Activated CD8-positive, alpha-beta memory T cell treated with anti-CD3 and anti-CD28 coated beads for 36 hours (primary cell): Measurements from ENCODE around the gene RMDN2. TPM values are rescaled to one million over a fixed set of nuclear protein-coding genes. Genes with fewer than 3 reads are reported as not detected.
"Not testable (repeated sequence)": the region's sequence is repeated elsewhere in the genome, so short reads cannot be mapped to it uniquely, and the experiment has no call there.

Source experiments
- CTCF ChIA-PET: fragments of 350-600 bp; sonication (Branson Sonifier 250); formaldehyde crosslinking; loops from one replicate; lab custom pipeline; 2021; ENCODE audit warnings: antibody characterized with exemption; lab: Charles Lee
- POLR2A ChIA-PET: fragments of 350-600 bp; sonication (Branson Sonifier 250); formaldehyde crosslinking; loops from one replicate; lab custom pipeline; 2021; ENCODE audit warnings: antibody characterized with exemption; lab: Charles Lee
- total RNA-seq, 2 experiments: library from RNA; stranded (reverse); gene quantifications; one replicate each; pipeline ENCODE4 v1.2.3, GENCODE V29; 2021

RMDN2 gene
- total RNA-seq, 2 experiments from 2014 or later, result 3.7 to 3.9 TPM

DNA sequence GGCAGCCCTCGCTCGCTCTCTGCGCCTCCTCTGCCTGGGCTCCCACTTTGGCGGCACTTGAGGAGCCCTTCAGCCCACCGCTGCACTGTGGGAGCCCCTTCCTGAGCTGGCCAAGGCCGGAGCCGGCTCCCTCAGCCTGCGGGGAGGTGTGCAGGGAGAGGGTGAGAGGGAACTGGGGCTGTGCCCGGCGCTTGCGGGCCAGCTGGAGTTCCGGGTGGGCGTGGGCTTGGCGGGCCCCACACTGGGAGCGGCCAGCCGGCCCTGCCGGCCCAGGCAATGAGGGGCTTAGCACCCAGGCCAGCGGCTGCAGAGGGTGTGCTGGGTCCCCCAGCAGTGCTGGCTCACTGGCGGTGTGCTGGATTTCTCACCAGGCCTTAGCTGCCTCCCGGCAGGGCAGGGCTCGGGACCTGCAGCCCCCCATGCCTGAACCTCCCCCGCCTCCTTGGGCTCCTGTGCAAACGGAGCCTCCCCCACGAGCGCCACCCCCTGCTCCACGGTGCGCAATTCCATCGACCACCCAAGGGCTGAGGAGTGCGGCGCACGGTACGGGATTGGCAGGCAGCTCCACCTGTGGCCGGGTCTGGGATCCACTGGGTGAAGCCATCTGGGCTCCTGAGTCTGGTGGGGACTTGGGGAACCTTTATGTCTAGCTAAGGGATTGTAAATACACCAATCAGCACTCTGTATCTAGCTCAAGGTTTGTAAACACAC lies 95.4 kb downstream of the RMDN2 start:
- POLR2A ChIA-PET, CTCF ChIA-PET: not testable (repeated sequence)

DNA sequence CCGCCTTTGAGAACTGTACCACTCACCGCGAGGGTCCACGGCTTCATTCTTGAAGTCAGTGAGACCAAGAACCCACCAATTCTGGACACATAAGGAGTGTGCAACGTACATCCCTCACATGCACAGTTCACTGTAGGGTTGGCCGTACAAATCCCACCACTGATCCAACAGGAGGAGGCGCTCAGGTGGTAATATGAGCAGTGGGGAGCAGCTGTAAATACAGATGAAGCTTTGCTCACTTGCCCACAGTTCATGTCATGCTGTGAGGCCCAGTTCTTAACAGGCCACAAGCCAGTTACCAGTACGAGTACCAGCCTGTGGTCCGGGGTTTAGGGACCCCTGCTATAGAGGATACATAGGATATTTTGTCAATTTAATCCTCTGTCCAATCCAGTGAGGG lies 96.5 kb downstream of the RMDN2 start:
- POLR2A ChIA-PET, result no interaction called here
- CTCF ChIA-PET, result no interaction called here

DNA sequence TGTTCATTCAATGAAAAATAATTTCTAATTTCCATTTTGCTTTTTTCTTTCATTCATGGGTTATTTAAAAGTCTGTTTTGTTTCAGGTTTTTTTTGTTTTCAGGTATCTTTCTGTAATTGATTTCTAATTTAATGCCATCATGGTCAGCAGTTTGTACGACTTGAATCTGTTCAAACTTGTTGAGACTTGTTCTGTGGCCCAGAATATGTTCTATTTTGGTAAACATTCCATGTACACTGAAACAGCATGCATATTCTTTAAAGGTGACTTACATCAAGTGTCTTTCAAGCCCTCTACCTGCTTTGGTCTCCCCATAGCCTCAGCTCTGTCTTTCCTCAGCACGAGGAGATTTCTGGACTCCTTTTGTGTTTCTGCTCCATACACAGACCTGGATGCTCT lies 101.8 kb downstream of the RMDN2 start:
- CTCF ChIA-PET, result no interaction called here
- POLR2A ChIA-PET, result no interaction called here

DNA sequence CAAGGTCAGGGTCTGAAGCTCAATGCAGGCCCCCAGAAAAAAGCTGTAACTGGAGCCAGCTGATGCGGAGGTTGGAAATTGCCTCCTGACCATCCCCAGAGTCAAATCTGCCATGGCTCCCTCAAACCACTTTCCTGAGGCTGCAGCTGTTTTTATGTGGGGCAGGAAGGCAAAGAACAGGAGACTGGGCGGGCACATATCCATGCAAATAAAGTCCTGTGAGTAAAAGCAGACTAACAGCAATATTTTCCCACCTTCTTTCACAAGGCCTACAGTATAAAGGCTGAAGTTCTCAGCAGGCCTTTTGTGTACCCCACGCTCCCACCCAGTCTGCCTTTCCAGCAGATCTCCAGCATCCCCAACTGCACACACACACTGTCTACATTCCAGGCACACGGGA lies 103.7 kb downstream of the RMDN2 start:
- CTCF ChIA-PET, result no interaction called here
- POLR2A ChIA-PET, result no interaction called here

DNA sequence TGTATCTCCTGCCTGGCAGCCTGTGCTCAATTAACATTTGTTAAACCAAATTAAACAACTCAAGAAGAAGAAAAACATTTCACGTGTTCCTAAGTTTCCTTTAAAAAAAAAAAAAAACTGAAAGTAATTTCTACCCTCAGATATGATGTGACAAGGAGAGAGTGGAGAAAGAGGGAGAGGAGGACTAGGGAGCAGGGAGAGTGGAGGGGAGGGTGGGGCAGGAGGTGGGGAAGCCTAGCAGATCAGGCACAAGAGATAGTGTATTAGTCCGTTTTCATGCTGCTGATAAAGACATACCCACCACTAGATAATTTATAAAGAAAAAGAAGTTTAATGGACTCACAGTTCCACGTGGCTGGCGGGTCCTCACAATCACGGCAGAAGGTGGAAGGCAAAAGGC lies 104.4 kb downstream of the RMDN2 start:
- ChIA-PET CTCF (no interaction called here), POLR2A (no interaction called here)

DNA sequence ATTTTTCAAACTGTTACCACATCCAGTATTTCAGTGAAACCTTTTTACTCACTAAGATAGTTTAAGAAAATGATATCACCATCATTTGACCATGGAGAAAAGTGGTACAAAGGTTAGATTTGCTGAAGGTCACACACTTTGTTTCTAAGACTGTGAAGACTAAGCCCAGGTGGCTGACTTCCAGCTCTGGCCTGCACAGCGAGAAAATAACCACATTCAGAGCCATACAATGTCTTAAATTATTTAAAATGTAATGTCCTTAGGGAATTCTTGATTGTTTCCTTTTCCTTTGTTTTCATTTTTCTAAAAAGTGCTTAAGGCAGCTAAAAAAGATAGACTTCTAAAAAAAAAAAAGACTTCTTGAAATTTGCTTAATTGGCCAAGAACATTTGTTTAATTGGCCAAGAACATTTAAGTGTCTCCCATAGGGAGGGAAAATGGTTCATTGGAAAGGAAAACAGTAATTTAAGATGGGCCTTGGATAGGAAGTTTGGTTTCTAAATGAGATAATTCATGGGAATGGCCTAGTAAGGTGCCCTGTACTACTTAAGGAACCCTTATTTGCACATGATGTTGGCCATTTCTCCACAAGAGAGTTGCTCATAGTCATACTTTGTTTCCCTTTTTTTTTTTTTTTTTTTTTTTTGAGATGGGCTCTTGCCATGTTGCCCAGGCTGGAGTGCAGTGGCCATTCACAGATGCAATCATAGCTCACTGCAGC lies 105.7 kb downstream of the RMDN2 start:
- POLR2A ChIA-PET, result no interaction called here
- CTCF ChIA-PET, result interaction anchor here (0.7 kb wide), 1 partner anchor 633 kb away, joined by 3 read pairs; no protein-coding TSS in a partner anchor

DNA sequence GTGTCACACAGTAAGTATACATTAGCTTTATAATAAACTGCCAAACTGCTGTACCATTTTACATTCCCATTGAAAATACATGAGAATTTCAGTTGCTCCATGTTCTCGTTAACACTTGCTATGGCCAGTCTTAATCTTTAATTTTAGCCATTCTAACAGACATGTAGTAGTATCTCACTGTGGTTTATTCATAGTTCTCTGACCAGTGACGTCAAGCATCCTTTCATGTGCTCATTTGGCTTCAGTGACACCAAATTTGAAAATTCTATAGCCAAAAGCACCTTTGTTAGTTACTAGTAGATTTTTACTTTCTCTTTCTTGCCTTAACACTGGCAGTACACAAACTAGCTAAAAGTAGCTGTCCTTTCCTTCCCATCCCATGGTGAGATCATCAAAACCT lies 107.9 kb downstream of the RMDN2 start:
- ChIA-PET POLR2A (no interaction called here), CTCF (no interaction called here)

DNA sequence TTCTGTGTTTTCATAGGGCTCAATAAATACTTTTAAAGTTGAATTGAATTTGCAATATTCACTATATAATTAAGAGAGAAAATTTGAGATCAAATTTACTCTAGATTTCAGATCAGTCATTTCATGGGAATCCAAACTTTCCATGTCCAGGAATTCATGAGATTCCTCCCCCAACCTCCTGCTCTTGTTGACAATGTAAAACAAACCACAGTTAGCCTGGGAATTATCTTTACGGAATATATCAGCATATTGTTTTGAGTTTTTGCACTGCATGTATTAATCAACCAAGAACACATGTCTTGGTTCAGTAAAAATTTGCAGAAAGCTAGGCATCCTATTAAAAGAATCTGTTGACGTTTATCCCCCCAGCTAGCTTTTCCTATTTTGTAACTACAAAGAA lies 108.6 kb downstream of the RMDN2 start:
- POLR2A ChIA-PET, result no interaction called here
- CTCF ChIA-PET, result no interaction called here

DNA sequence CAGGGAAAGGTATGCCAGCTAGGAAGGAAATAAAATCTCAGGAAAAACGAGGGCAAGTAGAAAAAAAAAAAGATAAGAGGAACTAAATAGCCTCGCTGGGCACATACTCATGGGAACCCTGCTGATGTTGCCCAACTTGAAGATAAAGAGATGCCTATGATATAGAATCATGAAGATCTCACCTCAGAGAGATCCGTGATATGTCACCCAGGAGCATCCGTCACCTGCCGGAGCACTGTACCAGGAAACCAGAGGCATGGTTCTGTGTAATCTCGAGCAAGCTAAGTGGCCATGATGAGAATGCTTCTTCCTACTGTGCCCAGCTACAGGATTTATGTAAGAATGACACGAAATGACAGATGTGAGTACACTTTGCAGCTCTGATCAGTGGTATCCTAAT lies 110.9 kb downstream of the RMDN2 start:
- ChIA-PET CTCF (no interaction called here), POLR2A (no interaction called here)

GRCh38 chr2:38037325-38037724 lies 112.2 kb downstream of the RMDN2 start:
- POLR2A ChIA-PET, result interaction anchor here (1.1 kb wide), 1 partner anchor 40 kb away, joined by 7 read pairs; no protein-coding TSS in a partner anchor
- CTCF ChIA-PET, result interaction anchor here (2.4 kb wide), 1 partner anchor 40 kb away, joined by 6 read pairs; no protein-coding TSS in a partner anchor

DNA sequence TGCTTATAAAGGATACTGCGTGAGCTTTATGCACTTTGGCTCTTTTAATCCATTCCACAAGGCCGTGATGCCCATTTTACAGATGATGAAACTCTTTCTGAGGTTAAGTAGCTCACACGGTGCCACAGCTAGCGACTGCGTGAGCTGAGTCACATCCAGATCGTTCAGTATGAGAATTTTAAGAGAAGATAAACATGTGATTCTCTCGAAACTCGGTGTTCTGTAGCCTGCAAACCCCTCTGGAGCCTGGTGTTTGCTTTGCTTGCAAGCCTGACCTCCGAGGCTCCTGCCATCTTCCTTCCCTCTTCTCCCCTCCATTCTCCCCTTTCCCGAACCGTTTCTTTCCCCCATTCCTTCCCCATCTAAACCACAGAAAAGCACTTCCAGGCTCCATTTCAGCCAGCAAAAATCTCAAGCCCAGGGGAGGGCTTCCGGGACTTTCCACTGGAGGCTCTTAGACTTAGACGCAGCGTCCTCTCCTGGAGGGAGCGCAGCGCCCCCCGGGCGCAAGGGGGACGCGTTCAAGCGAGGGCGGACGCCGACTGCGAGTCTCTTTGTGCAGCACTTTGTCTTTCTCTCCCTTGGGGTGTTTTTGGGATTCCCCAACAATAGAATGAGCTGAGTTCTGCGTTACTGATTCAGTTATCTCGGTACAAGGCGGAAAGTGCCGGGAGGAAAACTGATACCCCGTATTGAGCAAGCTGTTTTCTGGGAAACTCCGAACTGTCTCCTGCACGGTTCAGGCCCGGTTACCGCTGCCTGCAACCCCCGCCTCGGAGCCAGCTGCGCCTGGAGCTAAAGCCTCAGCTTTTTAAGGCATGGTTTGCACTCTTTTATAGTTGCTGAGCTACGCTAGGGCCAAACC lies 112.9 kb downstream of the RMDN2 start:
- CTCF ChIA-PET, result interaction anchor here (2.4 kb wide), 1 partner anchor 39 kb away, joined by 6 read pairs; no protein-coding TSS in a partner anchor
- POLR2A ChIA-PET, result interaction anchor here (1.1 kb wide), 1 partner anchor 39 kb away, joined by 7 read pairs; no protein-coding TSS in a partner anchor

GRCh38 chr2:38038682-38039081 lies 113.6 kb downstream of the RMDN2 start:
- CTCF ChIA-PET, result interaction anchor here (2.4 kb wide), 1 partner anchor 38 kb away, joined by 6 read pairs; no protein-coding TSS in a partner anchor
- POLR2A ChIA-PET, result no interaction called here

- ChIA-PET CTCF (no interaction called here), POLR2A (no interaction called here)
These were observed 114.2 kb downstream of the RMDN2 start for GRCh38 chr2:38039121-38039910.

DNA sequence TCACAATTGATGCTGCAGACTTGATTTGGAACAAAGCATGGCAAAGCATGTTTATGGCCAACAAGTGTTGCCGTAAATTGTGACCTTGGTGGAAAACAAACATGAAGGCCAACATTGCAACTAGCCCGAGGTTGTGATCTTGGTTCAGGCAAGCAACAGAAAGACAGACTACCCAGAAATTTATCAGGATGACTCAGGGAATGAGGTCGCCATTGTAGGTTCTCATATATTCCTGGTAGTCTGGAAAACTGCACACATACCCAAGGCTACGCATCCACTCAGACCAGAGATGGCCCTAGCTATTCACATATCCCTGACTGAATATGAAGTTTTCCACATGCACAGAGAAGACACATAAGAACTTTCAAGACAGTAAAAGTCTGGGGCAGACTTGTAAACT lies 120.7 kb downstream of the RMDN2 start:
- ChIA-PET CTCF (no interaction called here), POLR2A (no interaction called here)

- CTCF ChIA-PET, result no interaction called here
- POLR2A ChIA-PET, result no interaction called here
These were observed 131.1 kb downstream of the RMDN2 start for GRCh38 chr2:38056216-38056615.

DNA sequence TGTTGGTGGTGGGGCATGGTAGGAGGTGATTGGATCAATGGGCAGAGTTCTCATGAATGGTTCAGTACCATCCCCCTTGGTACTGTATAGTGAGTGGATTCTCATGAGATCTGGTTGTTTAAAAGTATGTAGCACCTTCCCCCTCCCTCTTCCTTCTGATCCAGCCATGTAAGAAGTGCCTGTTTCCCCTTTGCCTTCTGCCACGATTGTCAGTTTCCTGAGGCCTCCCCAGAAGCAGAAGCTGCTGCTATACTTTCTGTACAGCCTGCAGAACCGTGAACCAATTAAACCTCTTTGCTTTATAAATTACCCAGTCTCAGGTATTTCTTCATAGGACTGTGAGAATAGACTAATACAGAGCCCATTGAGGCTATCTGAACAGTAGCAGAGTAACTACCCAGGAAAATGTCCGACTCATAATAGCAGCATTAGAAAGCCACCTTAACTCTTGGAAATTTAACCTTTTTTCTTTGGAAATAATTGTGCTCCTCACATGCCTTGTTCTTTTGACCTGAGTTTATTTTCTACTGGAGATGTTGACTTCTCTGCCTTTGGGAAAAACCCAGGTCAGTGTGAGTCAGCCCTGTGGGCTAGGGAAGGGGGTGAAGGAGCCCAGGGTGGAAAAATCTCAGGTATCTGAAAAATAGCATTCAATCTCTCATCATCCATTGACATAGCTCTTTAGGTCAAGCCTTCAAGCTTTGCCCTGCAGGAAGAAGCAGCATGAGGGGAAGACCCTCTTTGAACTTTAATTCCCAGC lies 132.7 kb downstream of the RMDN2 start:
- ChIA-PET CTCF (no interaction called here), POLR2A (no interaction called here)

DNA sequence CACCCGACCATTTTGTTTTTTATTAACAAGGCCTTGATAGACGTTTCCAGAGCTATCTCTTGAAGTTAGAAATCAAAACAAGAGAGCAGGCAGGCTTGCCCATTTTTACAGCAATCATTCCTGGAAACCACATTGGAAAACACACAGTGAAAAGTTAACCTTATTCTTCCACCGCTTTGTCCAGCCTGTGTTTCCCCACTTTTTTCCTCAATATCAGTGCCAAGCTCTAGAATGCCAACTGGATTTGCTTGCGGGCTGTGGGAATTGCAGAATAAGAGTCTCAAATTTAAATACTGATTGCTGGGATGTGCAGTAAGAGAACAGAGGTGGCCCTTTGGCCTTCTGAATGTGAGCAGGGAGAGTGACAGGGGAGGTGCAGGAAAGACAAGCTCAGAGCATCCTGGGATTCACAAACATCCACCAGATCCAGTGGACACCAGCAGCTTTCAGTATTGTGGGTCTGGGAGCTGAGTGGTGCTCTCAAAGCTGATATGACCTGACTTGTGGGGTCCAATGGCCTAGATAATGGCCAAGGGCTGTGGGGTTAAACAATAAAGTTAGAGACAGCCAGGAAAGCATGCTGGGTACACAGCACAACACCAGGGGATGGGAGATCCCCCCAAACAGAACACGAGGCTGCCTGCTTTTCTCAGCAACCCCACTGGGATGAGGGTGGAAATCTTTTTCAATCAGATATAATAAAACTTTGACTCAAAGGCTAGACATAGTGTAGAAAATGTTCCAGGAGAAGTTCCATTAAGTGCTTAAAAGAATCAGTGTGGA lies 135.3 kb downstream of the RMDN2 start:
- CTCF ChIA-PET, result no interaction called here

More for the DNA sequence above, 135.3 kb downstream of the RMDN2 start:
- POLR2A ChIA-PET, result no interaction called here
